AG10803 (cell line): ENCODE measurements around the gene FYN.
"Not testable (repeated sequence)": the region's sequence is repeated elsewhere in the genome, so short reads cannot be mapped to it uniquely, and the experiment has no call there.

ENCODE experiments used
- DNase-seq: peaks from one replicate; pipeline ENCODE4 v3.0.0; 2010; ENCODE audit warnings: low read depth
- H3K4me3 ChIP-seq: 2 replicates; pipeline ENCODE4 v1.5.1; 2011; ENCODE audit warnings: mild to moderate bottlenecking, low read length, control low read depth
- TF ChIP-seq, protein P1 (sequence below): conservative IDR thresholded peaks from 2 replicates; pipeline ENCODE4 v1.5.1; 2011; ENCODE audit warnings: mild to moderate bottlenecking, low read length, control low read depth, inconsistent platforms

FYN gene

DNA sequence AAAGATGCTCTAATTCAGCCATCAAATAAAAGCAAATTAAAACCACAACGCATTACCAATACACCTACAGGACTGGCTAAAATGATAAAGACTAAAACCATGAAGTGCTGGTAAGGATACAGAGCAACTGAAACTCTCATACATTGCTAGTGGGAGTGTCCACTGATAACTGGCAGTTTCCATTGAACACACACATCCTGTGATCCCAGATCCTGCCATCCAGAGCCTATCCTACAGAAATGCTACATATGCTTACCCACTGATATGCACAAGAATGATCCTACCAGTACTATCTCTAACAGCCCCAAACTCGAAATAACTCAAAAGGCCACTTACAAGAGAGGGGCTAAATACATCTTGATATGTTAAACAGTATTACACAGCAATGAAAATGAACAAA is 81.0 kb downstream of the FYN start:
- H3K4me3 ChIP-seq: no peak overlapping the region
- TF ChIP-seq, protein P1, sequence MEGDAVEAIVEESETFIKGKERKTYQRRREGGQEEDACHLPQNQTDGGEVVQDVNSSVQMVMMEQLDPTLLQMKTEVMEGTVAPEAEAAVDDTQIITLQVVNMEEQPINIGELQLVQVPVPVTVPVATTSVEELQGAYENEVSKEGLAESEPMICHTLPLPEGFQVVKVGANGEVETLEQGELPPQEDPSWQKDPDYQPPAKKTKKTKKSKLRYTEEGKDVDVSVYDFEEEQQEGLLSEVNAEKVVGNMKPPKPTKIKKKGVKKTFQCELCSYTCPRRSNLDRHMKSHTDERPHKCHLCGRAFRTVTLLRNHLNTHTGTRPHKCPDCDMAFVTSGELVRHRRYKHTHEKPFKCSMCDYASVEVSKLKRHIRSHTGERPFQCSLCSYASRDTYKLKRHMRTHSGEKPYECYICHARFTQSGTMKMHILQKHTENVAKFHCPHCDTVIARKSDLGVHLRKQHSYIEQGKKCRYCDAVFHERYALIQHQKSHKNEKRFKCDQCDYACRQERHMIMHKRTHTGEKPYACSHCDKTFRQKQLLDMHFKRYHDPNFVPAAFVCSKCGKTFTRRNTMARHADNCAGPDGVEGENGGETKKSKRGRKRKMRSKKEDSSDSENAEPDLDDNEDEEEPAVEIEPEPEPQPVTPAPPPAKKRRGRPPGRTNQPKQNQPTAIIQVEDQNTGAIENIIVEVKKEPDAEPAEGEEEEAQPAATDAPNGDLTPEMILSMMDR: no peak
- no peak for DNase-seq

DNA sequence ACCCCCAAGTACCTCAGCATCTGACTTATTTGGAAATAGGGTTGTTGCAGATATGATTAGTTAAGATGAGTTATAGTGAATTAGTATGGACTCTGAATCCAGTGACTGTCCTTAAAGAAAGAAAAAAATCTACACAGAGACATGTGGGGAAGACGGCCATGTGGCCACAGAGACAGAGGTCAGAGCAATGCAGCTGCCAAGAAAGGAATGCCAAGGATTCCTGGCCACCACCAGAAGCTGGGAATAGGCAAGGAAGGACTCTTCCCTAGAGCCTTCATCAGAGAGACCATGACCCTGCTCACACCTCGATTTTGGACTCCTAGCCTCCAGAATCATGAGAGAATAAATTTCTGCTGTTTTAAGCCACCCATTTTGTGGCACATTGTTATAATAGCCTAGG is 81.8 kb downstream of the FYN start:
- no peak overlapping the region for H3K4me3 ChIP-seq
- DNase-seq: peak; percentile 82
- TF ChIP-seq, protein P1: no peak

DNA sequence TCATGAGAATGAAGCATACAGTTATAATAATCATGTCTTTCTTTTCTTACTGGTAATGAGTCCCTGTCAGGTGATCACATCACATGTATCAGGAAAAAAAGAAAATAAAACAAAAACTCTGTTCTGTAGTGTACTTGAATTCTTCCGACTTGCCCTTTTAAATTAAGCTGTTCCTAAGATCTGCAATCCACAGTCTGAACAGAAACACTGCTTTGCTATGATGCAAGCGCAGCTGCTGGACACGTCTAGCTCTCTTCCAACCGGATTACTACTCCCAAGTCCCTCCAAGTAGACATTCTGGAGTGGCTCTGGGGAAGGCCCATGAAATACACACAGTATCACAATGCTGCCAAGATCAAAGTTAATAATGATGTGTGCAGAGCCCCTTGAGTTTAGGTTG is 83.7 kb downstream of the FYN start:
- peak; percentile 75 for DNase-seq
- TF ChIP-seq, protein P1: no peak
- no peak overlapping the region for H3K4me3 ChIP-seq

DNA sequence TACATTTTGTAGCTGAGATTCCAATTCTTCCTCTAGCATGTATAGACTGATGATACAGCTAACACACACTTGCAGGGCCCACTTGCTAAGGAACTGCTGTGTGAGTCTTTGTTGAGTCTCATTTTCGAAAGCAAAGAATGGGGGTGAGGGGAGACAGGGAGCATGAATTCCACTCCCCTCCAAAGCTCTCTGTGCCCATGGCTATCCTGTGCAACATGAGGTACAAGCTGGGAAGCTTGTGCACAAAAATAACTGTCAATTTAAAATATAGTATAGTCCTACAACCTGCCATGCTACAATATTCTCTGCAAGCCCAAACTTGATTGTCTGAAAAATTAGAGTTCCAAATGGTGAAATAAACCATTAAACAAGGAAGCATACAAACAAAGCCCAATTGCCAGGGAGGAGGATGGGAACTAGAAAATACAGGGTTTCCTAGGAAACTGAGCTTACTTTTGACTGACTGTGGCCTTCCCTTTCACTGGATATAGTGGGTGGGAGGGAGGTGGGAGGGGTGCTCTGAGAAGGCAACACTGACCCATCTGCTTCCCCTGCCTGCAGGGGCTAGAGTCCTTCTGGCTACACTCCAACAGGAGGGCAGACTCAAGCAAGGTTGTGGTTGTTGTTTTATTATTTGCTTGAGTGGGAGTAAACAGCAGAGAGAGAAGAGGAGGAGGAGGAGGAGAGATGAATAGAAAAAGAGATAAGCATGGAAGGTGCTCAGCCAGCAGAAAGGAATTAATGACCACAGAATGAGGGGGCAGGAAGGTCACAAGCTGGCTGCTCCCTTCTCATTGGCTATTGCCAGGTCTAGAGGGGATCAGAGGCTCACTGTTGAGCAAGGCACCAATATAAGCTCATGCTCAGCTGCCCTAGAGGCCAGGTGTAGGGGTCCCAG is 84.6 kb downstream of the FYN start:
- no peak overlapping the region for H3K4me3 ChIP-seq
- TF ChIP-seq, protein P1: no peak
- no peak for DNase-seq

DNA sequence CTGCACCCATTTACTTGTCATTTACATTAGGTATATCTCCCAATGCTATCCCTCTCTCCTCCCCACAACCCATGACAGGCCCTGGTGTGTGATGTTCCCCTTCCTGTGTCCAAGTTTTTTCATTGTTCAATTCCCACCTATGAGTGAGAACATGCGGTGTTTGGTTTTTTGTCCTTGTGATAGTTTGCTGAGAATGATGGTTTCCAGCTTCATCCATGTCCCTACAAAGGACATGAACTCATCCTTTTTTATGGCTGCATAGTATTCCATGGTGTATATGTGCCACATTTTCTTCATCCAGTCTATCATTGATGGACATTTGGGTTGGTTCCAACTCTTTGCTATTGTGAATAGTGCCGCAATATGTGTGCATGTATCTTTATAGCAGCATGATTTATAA is 87.1 kb downstream of the FYN start:
- DNase-seq, H3K4me3 ChIP-seq: not testable (repeated sequence)

DNA sequence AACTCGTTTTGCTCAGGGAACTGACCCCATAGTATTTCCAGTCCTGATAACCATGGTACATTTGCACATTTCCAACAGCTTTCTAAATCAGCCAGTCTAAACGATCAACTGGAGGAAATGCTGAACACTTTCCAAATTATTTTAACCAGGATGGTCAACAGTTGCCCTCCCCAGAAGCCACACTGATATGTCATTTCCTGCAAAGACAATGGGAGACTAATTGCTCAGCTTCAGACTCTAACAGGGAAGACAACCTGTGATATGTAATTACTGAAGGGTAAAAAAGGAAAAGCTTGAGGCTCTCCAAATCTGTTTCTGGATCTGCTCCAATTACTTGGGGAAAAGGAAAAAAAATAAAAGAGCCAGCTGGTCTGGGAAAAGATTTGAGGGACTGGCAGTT is 88.8 kb downstream of the FYN start:
- TF ChIP-seq, protein P1: no peak
- no peak for DNase-seq
- no peak overlapping the region for H3K4me3 ChIP-seq

DNA sequence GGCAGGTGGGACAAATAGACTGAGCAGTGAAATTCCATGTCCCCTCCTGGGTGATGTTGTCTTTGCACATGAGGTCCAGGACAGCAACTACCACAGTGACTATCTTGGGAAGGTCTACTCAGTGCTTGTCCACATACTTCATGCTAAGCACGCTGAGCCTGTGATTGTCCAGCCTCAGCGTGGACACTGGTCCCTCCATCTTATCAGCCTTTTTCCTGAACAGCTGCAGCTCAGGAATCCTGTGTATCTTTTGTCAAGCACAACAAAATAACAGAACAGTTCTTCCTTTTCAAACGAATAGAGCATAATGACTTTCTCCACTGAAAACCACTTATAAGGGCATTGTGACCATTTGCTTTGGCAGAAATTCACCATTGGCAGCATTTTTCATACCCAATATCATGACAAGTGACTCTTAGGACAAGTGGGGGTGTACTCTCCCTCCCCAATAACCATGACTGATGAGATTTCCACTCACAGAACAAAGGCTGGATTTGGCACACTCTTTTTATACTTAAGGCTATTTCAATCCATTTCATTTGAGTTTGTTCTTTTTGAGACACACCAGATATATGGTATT is 90.3 kb downstream of the FYN start:
- H3K4me3 ChIP-seq: no peak overlapping the region
- DNase-seq: no peak
- TF ChIP-seq, protein P1: no peak
